Peyer's patch (tissue), 4 donors: ENCODE measurements around the gene TRPM3. TPM values are rescaled to one million over a fixed set of nuclear protein-coding genes. Genes with fewer than 3 reads are reported as not detected.

ENCODE experiments used
- DNase-seq, 3 donors: peaks; one replicate each; pipeline ENCODE4 v3.0.0-alpha.2; 2017 to 2019
- H3K27ac ChIP-seq, 4 donors: fragments of 200-600 bp; sonication (generic); one replicate each; pipeline ENCODE4 v1.5.1; 2016 to 2019
- H3K27me3 ChIP-seq, 2 donors: fragments of 200-600 bp; sonication (generic); one replicate each; pipeline ENCODE4 v1.5.1; 2019
- H3K36me3 ChIP-seq, 3 donors: fragments of 200-600 bp; sonication (generic); one replicate each; pipeline ENCODE4 v1.5.1; 2016 to 2019
- H3K4me1 ChIP-seq, 4 donors: fragments of 200-600 bp; sonication (generic); one replicate each; pipeline ENCODE4 v1.5.1; 2016 to 2019
- H3K4me3 ChIP-seq, 4 donors: fragments of 200-600 bp; sonication (generic); 1 replicate in 3 of 4; 2 replicates in 1 of 4; pipeline ENCODE4 v1.5.1; 2016 to 2019; ENCODE audit warnings: mild to moderate bottlenecking in 1 of 4
- H3K9me3 ChIP-seq, 4 donors: fragments of 200-600 bp; sonication (generic); one replicate each; pipeline ENCODE4 v1.5.1; 2016 to 2019; ENCODE audit warnings: mild to moderate bottlenecking in 1 of 4
- CTCF ChIP-seq, 6 experiments: fragments of 450-650 bp in 4 of 6; fragments of 200-600 bp in 2 of 6; sonication (generic) in 1 of 6; IDR thresholded peaks; one replicate each; pipeline ENCODE4 v1.5.1; 2017 to 2019; ENCODE audit warnings: antibody characterized with exemption in 6 of 6, mild to moderate bottlenecking in 3 of 6, moderate library complexity in 1 of 6
- POLR2A ChIP-seq, 2 donors: fragments of 450-650 bp; IDR thresholded peaks; one replicate each; pipeline ENCODE4 v1.5.1; 2017; ENCODE audit warnings: antibody characterized with exemption in 2 of 2, mild to moderate bottlenecking in 2 of 2, moderate library complexity in 2 of 2
- total RNA-seq, 4 donors: library from RNA; depleted of rRNA; stranded (reverse); fragments of >200 nt; gene quantifications; one replicate each; pipeline ENCODE4 v1.1.0, GENCODE V29; 2016

Gene TRPM3
- total RNA-seq, 4 donors from 2014 or later: 0.28 to 0.80 TPM; not detected in 2

GRCh38 chr9:71079451-71079850, 42.0 kb downstream of the TRPM3 start:
- Histone ChIP-seq H3K27ac (no peak overlapping the region), H3K4me3 (no peak overlapping the region), H3K9me3 (no peaks in the 10 kb centered on the region), H3K36me3 (no peaks in the 10 kb centered on the region), H3K4me1 (no peaks in the 10 kb centered on the region), H3K27me3 (no peaks in the 10 kb centered on the region)
- DNase-seq: no peak
- no peak for TF ChIP-seq POLR2A (IDR thresholded peaks at IDR 0.05)
- TF ChIP-seq CTCF (IDR thresholded peaks at IDR 0.05): no peak

- H3K27ac ChIP-seq: no peak overlapping the region
- no peaks in the 10 kb centered on the region for H3K36me3 ChIP-seq
- H3K27me3 ChIP-seq: no peaks in the 10 kb centered on the region
- no peak for TF ChIP-seq CTCF (IDR thresholded peaks at IDR 0.05)
- TF ChIP-seq POLR2A (IDR thresholded peaks at IDR 0.05): no peak
- no peak for DNase-seq
- H3K9me3 ChIP-seq: no peaks in the 10 kb centered on the region
- no peaks in the 10 kb centered on the region for H3K4me1 ChIP-seq
- no peak overlapping the region for H3K4me3 ChIP-seq
Observed at GRCh38 chr9:71076096-71076495, 45.3 kb downstream of the TRPM3 start.

GRCh38 chr9:71073494-71073893, 47.9 kb downstream of the TRPM3 start:
- no peaks in the 10 kb centered on the region for H3K36me3 ChIP-seq
- no peaks in the 10 kb centered on the region for H3K27me3 ChIP-seq
- no peaks in the 10 kb centered on the region for H3K9me3 ChIP-seq
- H3K27ac ChIP-seq: no peak overlapping the region
- H3K4me3 ChIP-seq: no peak overlapping the region
- H3K4me1 ChIP-seq: no peaks in the 10 kb centered on the region
- no peak for DNase-seq
- TF ChIP-seq CTCF (IDR thresholded peaks at IDR 0.05): no peak
- TF ChIP-seq POLR2A (IDR thresholded peaks at IDR 0.05): no peak

GRCh38 chr9:71072587-71072986, 48.8 kb downstream of the TRPM3 start:
- no peaks in the 10 kb centered on the region for H3K36me3 ChIP-seq
- no peak for DNase-seq
- no peak overlapping the region for H3K27ac ChIP-seq
- no peak for TF ChIP-seq POLR2A (IDR thresholded peaks at IDR 0.05)
- TF ChIP-seq CTCF (IDR thresholded peaks at IDR 0.05): no peak
- no peaks in the 10 kb centered on the region for H3K4me1 ChIP-seq
- H3K9me3 ChIP-seq: no peaks in the 10 kb centered on the region
- H3K4me3 ChIP-seq: no peak overlapping the region
- H3K27me3 ChIP-seq: no peaks in the 10 kb centered on the region

GRCh38 chr9:71071633-71072032, 49.8 kb downstream of the TRPM3 start:
- Histone ChIP-seq H3K4me3 (no peak overlapping the region), H3K9me3 (no peaks in the 10 kb centered on the region), H3K27me3 (no peaks in the 10 kb centered on the region), H3K27ac (no peak overlapping the region), H3K36me3 (no peaks in the 10 kb centered on the region), H3K4me1 (no peaks in the 10 kb centered on the region)
- no peak for DNase-seq
- TF ChIP-seq POLR2A (IDR thresholded peaks at IDR 0.05) (no peak), CTCF (IDR thresholded peaks at IDR 0.05) (no peak)

DNA sequence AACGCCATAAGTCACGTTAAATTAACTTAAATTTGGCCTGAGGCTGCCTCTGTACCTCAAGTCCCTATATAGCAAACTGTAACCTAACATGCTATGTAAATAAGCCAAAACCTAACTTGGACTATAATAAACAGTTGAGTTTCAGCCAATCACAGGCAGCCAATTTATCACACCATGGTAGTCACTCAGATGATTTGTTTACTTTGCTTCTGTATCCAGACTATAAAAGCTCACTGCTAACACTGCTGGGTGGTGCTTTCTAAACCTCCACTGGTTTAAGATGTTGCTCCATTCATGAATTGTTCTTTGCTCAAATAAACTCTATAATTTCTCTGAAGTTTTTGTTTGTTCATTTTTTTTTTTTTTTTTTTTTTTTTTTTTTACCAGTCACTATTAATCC, 62.8 kb downstream of the TRPM3 start:
- no peaks in the 10 kb centered on the region for H3K4me1 ChIP-seq
- H3K27me3 ChIP-seq: no peaks in the 10 kb centered on the region
- H3K36me3 ChIP-seq: no peaks in the 10 kb centered on the region
- TF ChIP-seq CTCF (IDR thresholded peaks at IDR 0.05) (no peak), POLR2A (IDR thresholded peaks at IDR 0.05) (no peak)
- no peak overlapping the region for H3K27ac ChIP-seq
- no peaks in the 10 kb centered on the region for H3K9me3 ChIP-seq
- DNase-seq: no peak
- H3K4me3 ChIP-seq: no peak overlapping the region
